ENCODE data around the gene TPPP.

The TPPP gene

GRCh38 chr5:664343-664993, 28.7 kb downstream of the TPPP start:
- no peak for DNase-seq

- DNase-seq: no peak
Measured at GRCh38 chr5:663436-664342, 29.5 kb downstream of the TPPP start.

- no peak for DNase-seq
Measured at GRCh38 chr5:662751-663435, 30.3 kb downstream of the TPPP start.

GRCh38 chr5:661891-662750, 31.0 kb downstream of the TPPP start:
- no peak for DNase-seq

- DNase-seq: no peak
Measured at GRCh38 chr5:660491-661030, 32.6 kb downstream of the TPPP start.

- no peak for DNase-seq
Measured at GRCh38 chr5:659496-660263, 33.5 kb downstream of the TPPP start.

GRCh38 chr5:658103-658502, 35.0 kb downstream of the TPPP start:
- DNase-seq: no peak

GRCh38 chr5:657570-657969, 35.6 kb downstream of the TPPP start:
- no peak for DNase-seq

GRCh38 chr5:655406-655805, 37.7 kb downstream of the TPPP start:
- DNase-seq: no peak

GRCh38 chr5:654071-654778, 38.9 kb downstream of the TPPP start:
- DNase-seq: no peak

GRCh38 chr5:652773-653350, 40.3 kb downstream of the TPPP start:
- DNase-seq: no peak

- no peak for DNase-seq
Measured at GRCh38 chr5:652023-652515, 41.1 kb downstream of the TPPP start.

GRCh38 chr5:651296-652022, 41.7 kb downstream of the TPPP start:
- DNase-seq: no peak

GRCh38 chr5:647727-648126, 45.4 kb downstream of the TPPP start:
- DNase-seq: no peak

- DNase-seq: no peak
Measured at GRCh38 chr5:647311-647710, 45.8 kb downstream of the TPPP start.

- no peak for DNase-seq
Measured at GRCh38 chr5:646396-647201, 46.6 kb downstream of the TPPP start.

- no peak for DNase-seq
Measured at GRCh38 chr5:645421-645820, 47.7 kb downstream of the TPPP start.

- DNase-seq: no peak
Measured at GRCh38 chr5:644971-645370, 48.2 kb downstream of the TPPP start.

GRCh38 chr5:644509-644908, 48.6 kb downstream of the TPPP start:
- no peak for DNase-seq
